WTC11 (cell line): ENCODE data around the gene ATP10D. TPM values are rescaled to one million over a fixed set of nuclear protein-coding genes. Genes with fewer than 3 reads are reported as not detected.
"Not testable (repeated sequence)": the region's sequence is repeated elsewhere in the genome, so short reads cannot be mapped to it uniquely, and the experiment has no call there.

Experiments used
- ATAC-seq: fragments of 200-7000 bp; cut with Tn5 transposase; 2 replicates; pipeline ENCODE4 v1.10.0; 2021; ENCODE audit warnings: mild to moderate bottlenecking, moderate library complexity
- CTCF ChIA-PET: fragments of 300-600 bp; sonication (Branson Sonifier 250); formaldehyde crosslinking; loops from one replicate; lab custom pipeline; 2021; ENCODE audit warnings: antibody characterized with exemption; lab: Charles Lee
- POLR2A ChIA-PET: fragments of 350-600 bp; sonication (Branson Sonifier 250); formaldehyde crosslinking; loops from one replicate; lab custom pipeline; 2021; ENCODE audit warnings: antibody characterized with exemption; lab: Charles Lee
- DNase-seq: peaks from one replicate; pipeline ENCODE4 v3.0.0; 2021; ENCODE audit warnings: low spot score
- H3K27ac Mint-ChIP-seq: 2 replicates; pipeline ENCODE4 v1.8.0; 2021; ENCODE audit warnings: mixed read lengths
- H3K27me3 Mint-ChIP-seq: 2 replicates; pipeline ENCODE4 v1.8.0; 2021; ENCODE audit warnings: low read depth, mild to moderate bottlenecking, moderate library complexity, mixed read lengths
- H3K36me3 Mint-ChIP-seq: 2 replicates; pipeline ENCODE4 v1.8.0; 2021; ENCODE audit warnings: mixed read lengths
- H3K4me1 Mint-ChIP-seq: 2 replicates; pipeline ENCODE4 v1.8.0; 2022; ENCODE audit warnings: mixed read lengths
- H3K4me3 Mint-ChIP-seq: 2 replicates; pipeline ENCODE4 v1.8.0; 2021; ENCODE audit warnings: mild to moderate bottlenecking, moderate library complexity, mixed read lengths
- H3K9me3 Mint-ChIP-seq: 2 replicates; pipeline ENCODE4 v1.8.0; 2021; ENCODE audit warnings: mixed read lengths
- ATF1 ChIP-seq: sonication (generic); formaldehyde crosslinking; IDR thresholded peaks from 2 replicates; pipeline ENCODE4 v1.8.1; 2023; ENCODE audit warnings: mild to moderate bottlenecking, moderate library complexity, missing genetic modification reagents
- CBFB ChIP-seq: sonication (generic); formaldehyde crosslinking; IDR thresholded peaks from 2 replicates; pipeline ENCODE4 v1.8.1; 2022; ENCODE audit warnings: mild to moderate bottlenecking, low read depth, missing genetic modification reagents
- CREB1 ChIP-seq: sonication (generic); formaldehyde crosslinking; IDR thresholded peaks from 2 replicates; pipeline ENCODE4 v1.8.0; 2023; ENCODE audit warnings: mild to moderate bottlenecking, missing genetic modification reagents
- GABPB1 ChIP-seq: sonication (generic); formaldehyde crosslinking; IDR thresholded peaks from 2 replicates; pipeline ENCODE4 v1.8.1; 2023; ENCODE audit warnings: mild to moderate bottlenecking, missing genetic modification reagents
- GRHL2 ChIP-seq: fragments of 250-450 bp; sonication (Bioruptor Pico); IDR thresholded peaks from 2 replicates; pipeline ENCODE4 v1.8.0; 2022; ENCODE audit warnings: mild to moderate bottlenecking, moderate library complexity; ENCODE audit not compliant: insufficient replicate concordance, severe bottlenecking
- IRF2 ChIP-seq: sonication (generic); formaldehyde crosslinking; IDR thresholded peaks from 2 replicates; pipeline ENCODE4 v1.8.0; 2022; ENCODE audit warnings: low read depth, missing genetic modification reagents, borderline replicate concordance
- NFATC4 ChIP-seq: fragments of 250-450 bp; sonication (Bioruptor Pico); IDR thresholded peaks from 2 replicates; pipeline ENCODE4 v1.9.0; 2021; ENCODE audit warnings: mild to moderate bottlenecking
- NFYB ChIP-seq: sonication (generic); formaldehyde crosslinking; conservative IDR thresholded peaks from 2 replicates; pipeline ENCODE4 v1.8.0; 2022; ENCODE audit warnings: low read depth, missing genetic modification reagents
- NR1H2 ChIP-seq: sonication (generic); formaldehyde crosslinking; IDR thresholded peaks from 2 replicates; pipeline ENCODE4 v1.9.0; 2021; ENCODE audit warnings: mild to moderate bottlenecking, moderate library complexity, missing genetic modification reagents
- ZNF317 ChIP-seq: sonication (generic); formaldehyde crosslinking; IDR thresholded peaks from 2 replicates; pipeline ENCODE4 v1.8.1; 2023; ENCODE audit warnings: low read depth, mild to moderate bottlenecking, moderate library complexity, missing genetic modification reagents, borderline replicate concordance
- ZNF671 ChIP-seq: fragments of 250-450 bp; sonication (Bioruptor Pico); IDR thresholded peaks from 2 replicates; pipeline ENCODE4 v1.8.0; 2021; ENCODE audit warnings: mild to moderate bottlenecking
- total RNA-seq: library from RNA; stranded (reverse); gene quantifications from 3 replicates; pipeline ENCODE4 v1.2.3, GENCODE V29; 2021
- TF ChIP-seq, protein P1 (sequence below): sonication (generic); formaldehyde crosslinking; IDR thresholded peaks from 2 replicates; pipeline ENCODE4 v1.8.0; 2023; ENCODE audit warnings: missing genetic modification reagents, mild to moderate bottlenecking, borderline replicate concordance
- TF ChIP-seq, protein P2 (sequence below): sonication (generic); formaldehyde crosslinking; IDR thresholded peaks from 2 replicates; pipeline ENCODE4 v1.8.0; 2022; ENCODE audit warnings: mild to moderate bottlenecking, missing genetic modification reagents
- TF ChIP-seq, protein P3 (sequence below): fragments of 250-450 bp; sonication (Bioruptor Pico); IDR thresholded peaks from 2 replicates; pipeline ENCODE4 v1.9.0; 2021; ENCODE audit warnings: mild to moderate bottlenecking
- TF ChIP-seq, protein P4 (sequence below): fragments of 250-450 bp; sonication (Bioruptor Pico); IDR thresholded peaks from 2 replicates; pipeline ENCODE4 v1.9.0; 2021; ENCODE audit warnings: moderate library complexity, mild to moderate bottlenecking, inconsistent platforms, borderline replicate concordance
- TF ChIP-seq, protein P5 (sequence below): sonication (generic); formaldehyde crosslinking; IDR thresholded peaks from 2 replicates; pipeline ENCODE4 v1.8.0; 2023; ENCODE audit warnings: mild to moderate bottlenecking, missing genetic modification reagents
- TF ChIP-seq, protein P6 (sequence below): sonication (generic); formaldehyde crosslinking; IDR thresholded peaks from 2 replicates; pipeline ENCODE4 v1.8.1; 2023; ENCODE audit warnings: mild to moderate bottlenecking, missing genetic modification reagents, moderate library complexity
- TF ChIP-seq, protein P7 (sequence below): sonication (generic); formaldehyde crosslinking; IDR thresholded peaks from 2 replicates; pipeline ENCODE4 v1.8.0; 2022; ENCODE audit warnings: mild to moderate bottlenecking, missing genetic modification reagents
- TF ChIP-seq, protein P8 (sequence below): sonication (generic); formaldehyde crosslinking; IDR thresholded peaks from 2 replicates; pipeline ENCODE4 v1.8.1; 2022; ENCODE audit warnings: mild to moderate bottlenecking, missing genetic modification reagents, moderate library complexity, borderline replicate concordance

Gene ATP10D
- total RNA-seq, 1 experiment from 2014 or later: 3.1 TPM

DNA sequence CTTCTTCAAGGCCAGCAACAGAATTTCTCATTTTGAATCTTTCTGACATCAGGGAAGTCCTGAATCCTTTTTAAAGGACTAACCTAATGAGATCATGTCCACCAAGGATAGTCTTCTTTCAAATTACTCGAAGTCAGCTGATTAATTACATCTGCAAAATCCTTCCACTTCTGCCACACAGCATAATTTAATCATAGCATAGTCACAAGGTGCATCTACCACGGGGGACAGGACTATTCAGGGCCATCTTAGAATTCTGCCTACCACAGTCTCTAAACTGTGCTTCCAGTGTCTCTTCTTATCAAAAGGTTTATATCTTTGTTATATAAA is 53.7 kb downstream of the ATP10D start:
- H3K36me3 Mint-ChIP-seq: no peaks in the 10 kb centered on the region
- H3K27ac Mint-ChIP-seq: no peak overlapping the region

DNA sequence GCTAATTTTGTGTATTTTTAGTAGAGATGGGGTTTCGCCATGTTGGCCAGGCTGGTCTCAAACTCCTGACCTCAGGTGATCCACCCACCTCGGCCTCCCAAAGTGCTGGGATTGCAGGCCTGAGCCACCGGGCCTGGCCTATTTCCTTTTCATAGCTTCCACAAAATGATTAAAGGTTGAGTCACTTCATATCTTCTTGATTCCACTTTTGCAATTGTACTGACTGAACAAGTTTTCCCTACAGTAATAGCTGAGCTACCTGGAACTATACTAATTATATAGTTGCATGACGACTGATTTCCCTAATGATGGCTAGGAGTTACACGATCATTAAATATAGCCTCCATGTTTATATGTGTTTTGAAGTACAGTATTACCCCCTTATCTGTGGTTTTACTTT is 57.6 kb downstream of the ATP10D start:
- H3K4me3 Mint-ChIP-seq, ATAC-seq, POLR2A ChIA-PET, CTCF ChIA-PET, DNase-seq, H3K36me3 Mint-ChIP-seq, H3K4me1 Mint-ChIP-seq, H3K27me3 Mint-ChIP-seq, H3K27ac Mint-ChIP-seq, H3K9me3 Mint-ChIP-seq: not testable (repeated sequence)

More for the DNA sequence above, 53.7 kb downstream of the ATP10D start:
- no peak overlapping the region for H3K4me3 Mint-ChIP-seq
- no peak for DNase-seq
- H3K9me3 Mint-ChIP-seq: peaks cover 7% of the 10 kb centered on the region
- TF ChIP-seq, protein P1, sequence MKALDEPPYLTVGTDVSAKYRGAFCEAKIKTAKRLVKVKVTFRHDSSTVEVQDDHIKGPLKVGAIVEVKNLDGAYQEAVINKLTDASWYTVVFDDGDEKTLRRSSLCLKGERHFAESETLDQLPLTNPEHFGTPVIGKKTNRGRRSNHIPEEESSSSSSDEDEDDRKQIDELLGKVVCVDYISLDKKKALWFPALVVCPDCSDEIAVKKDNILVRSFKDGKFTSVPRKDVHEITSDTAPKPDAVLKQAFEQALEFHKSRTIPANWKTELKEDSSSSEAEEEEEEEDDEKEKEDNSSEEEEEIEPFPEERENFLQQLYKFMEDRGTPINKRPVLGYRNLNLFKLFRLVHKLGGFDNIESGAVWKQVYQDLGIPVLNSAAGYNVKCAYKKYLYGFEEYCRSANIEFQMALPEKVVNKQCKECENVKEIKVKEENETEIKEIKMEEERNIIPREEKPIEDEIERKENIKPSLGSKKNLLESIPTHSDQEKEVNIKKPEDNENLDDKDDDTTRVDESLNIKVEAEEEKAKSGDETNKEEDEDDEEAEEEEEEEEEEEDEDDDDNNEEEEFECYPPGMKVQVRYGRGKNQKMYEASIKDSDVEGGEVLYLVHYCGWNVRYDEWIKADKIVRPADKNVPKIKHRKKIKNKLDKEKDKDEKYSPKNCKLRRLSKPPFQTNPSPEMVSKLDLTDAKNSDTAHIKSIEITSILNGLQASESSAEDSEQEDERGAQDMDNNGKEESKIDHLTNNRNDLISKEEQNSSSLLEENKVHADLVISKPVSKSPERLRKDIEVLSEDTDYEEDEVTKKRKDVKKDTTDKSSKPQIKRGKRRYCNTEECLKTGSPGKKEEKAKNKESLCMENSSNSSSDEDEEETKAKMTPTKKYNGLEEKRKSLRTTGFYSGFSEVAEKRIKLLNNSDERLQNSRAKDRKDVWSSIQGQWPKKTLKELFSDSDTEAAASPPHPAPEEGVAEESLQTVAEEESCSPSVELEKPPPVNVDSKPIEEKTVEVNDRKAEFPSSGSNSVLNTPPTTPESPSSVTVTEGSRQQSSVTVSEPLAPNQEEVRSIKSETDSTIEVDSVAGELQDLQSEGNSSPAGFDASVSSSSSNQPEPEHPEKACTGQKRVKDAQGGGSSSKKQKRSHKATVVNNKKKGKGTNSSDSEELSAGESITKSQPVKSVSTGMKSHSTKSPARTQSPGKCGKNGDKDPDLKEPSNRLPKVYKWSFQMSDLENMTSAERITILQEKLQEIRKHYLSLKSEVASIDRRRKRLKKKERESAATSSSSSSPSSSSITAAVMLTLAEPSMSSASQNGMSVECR (CRISPR knock-in tag): no peak
- TF ChIP-seq, protein P2, sequence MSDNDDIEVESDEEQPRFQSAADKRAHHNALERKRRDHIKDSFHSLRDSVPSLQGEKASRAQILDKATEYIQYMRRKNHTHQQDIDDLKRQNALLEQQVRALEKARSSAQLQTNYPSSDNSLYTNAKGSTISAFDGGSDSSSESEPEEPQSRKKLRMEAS (CRISPR knock-in tag): no peak
- TF ChIP-seq, all 79 proteins: peak for 0
- ChIA-PET CTCF (no interaction called here), POLR2A (no interaction called here)
- H3K27me3 Mint-ChIP-seq: no peaks in the 10 kb centered on the region
- H3K4me1 Mint-ChIP-seq: no peaks in the 10 kb centered on the region
- no peak for ATAC-seq

DNA sequence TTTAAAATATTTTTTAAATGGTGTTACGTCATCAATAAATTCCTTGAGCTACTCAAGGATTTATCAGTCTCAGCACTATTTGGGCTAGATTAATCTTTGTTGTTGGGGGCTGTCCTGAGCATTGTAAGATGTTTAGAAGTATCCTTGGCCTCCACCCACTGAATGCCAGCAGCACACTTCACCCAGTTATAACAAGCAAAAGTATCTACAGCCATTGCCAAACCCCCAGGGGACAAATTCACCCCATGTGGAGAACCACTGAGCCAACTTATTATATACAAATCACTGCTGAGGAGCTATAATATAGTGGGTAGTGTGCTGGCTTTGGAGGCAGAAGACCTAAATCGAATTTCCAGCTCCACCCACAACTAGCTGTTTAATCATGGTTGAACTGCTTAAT is 58.3 kb downstream of the ATP10D start:
- Mint-ChIP-seq H3K4me3 (no peak overlapping the region), H3K4me1 (no peaks in the 10 kb centered on the region), H3K27ac (no peak overlapping the region), H3K9me3 (no peaks in the 10 kb centered on the region), H3K36me3 (no peaks in the 10 kb centered on the region), H3K27me3 (no peaks in the 10 kb centered on the region)
- no peak for ATAC-seq
- no peak for DNase-seq
- ChIA-PET CTCF (no interaction called here), POLR2A (no interaction called here)
- TF ChIP-seq IRF2 (CRISPR knock-in tag) (no peak), ATF1 (no peak), CREB1 (CRISPR knock-in tag) (no peak), ZNF317 (CRISPR knock-in tag) (no peak), NR1H2 (CRISPR knock-in tag) (no peak), NFATC4 (no peak), ZNF671 (CRISPR knock-in tag) (no peak), GRHL2 (CRISPR knock-in tag) (no peak), CBFB (no peak), NFYB (CRISPR knock-in tag) (no peak), GABPB1 (CRISPR knock-in tag) (no peak)
- TF ChIP-seq, protein P3, sequence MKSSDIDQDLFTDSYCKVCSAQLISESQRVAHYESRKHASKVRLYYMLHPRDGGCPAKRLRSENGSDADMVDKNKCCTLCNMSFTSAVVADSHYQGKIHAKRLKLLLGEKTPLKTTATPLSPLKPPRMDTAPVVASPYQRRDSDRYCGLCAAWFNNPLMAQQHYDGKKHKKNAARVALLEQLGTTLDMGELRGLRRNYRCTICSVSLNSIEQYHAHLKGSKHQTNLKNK (CRISPR knock-in tag): no peak
- TF ChIP-seq, protein P4, sequence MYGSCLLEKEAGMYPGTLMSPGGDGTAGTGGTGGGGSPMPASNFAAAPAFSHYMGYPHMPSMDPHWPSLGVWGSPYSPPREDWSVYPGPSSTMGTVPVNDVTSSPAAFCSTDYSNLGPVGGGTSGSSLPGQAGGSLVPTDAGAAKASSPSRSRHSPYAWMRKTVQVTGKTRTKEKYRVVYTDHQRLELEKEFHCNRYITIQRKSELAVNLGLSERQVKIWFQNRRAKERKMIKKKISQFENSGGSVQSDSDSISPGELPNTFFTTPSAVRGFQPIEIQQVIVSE (CRISPR knock-in tag): no peak
- TF ChIP-seq, protein P5, sequence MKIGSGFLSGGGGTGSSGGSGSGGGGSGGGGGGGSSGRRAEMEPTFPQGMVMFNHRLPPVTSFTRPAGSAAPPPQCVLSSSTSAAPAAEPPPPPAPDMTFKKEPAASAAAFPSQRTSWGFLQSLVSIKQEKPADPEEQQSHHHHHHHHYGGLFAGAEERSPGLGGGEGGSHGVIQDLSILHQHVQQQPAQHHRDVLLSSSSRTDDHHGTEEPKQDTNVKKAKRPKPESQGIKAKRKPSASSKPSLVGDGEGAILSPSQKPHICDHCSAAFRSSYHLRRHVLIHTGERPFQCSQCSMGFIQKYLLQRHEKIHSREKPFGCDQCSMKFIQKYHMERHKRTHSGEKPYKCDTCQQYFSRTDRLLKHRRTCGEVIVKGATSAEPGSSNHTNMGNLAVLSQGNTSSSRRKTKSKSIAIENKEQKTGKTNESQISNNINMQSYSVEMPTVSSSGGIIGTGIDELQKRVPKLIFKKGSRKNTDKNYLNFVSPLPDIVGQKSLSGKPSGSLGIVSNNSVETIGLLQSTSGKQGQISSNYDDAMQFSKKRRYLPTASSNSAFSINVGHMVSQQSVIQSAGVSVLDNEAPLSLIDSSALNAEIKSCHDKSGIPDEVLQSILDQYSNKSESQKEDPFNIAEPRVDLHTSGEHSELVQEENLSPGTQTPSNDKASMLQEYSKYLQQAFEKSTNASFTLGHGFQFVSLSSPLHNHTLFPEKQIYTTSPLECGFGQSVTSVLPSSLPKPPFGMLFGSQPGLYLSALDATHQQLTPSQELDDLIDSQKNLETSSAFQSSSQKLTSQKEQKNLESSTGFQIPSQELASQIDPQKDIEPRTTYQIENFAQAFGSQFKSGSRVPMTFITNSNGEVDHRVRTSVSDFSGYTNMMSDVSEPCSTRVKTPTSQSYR (CRISPR knock-in tag): no peak
- TF ChIP-seq, protein P6, sequence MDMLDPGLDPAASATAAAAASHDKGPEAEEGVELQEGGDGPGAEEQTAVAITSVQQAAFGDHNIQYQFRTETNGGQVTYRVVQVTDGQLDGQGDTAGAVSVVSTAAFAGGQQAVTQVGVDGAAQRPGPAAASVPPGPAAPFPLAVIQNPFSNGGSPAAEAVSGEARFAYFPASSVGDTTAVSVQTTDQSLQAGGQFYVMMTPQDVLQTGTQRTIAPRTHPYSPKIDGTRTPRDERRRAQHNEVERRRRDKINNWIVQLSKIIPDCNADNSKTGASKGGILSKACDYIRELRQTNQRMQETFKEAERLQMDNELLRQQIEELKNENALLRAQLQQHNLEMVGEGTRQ: no peak
- TF ChIP-seq, protein P7, sequence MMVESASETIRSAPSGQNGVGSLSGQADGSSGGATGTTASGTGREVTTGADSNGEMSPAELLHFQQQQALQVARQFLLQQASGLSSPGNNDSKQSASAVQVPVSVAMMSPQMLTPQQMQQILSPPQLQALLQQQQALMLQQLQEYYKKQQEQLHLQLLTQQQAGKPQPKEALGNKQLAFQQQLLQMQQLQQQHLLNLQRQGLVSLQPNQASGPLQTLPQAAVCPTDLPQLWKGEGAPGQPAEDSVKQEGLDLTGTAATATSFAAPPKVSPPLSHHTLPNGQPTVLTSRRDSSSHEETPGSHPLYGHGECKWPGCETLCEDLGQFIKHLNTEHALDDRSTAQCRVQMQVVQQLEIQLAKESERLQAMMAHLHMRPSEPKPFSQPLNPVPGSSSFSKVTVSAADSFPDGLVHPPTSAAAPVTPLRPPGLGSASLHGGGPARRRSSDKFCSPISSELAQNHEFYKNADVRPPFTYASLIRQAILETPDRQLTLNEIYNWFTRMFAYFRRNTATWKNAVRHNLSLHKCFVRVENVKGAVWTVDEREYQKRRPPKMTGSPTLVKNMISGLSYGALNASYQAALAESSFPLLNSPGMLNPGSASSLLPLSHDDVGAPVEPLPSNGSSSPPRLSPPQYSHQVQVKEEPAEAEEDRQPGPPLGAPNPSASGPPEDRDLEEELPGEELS (CRISPR knock-in tag): no peak
- TF ChIP-seq, protein P8, sequence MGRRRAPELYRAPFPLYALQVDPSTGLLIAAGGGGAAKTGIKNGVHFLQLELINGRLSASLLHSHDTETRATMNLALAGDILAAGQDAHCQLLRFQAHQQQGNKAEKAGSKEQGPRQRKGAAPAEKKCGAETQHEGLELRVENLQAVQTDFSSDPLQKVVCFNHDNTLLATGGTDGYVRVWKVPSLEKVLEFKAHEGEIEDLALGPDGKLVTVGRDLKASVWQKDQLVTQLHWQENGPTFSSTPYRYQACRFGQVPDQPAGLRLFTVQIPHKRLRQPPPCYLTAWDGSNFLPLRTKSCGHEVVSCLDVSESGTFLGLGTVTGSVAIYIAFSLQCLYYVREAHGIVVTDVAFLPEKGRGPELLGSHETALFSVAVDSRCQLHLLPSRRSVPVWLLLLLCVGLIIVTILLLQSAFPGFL (CRISPR knock-in tag): no peak
